Activated CD4-positive, alpha-beta T cell treated with anti-CD3 and anti-CD28 coated beads, Interleukin-2, amount 10 ng/mL, durations not matched to agents 24 days and 14 days (primary cell): ENCODE data around the gene SBF2. TPM values are rescaled to one million over a fixed set of nuclear protein-coding genes. Genes with fewer than 3 reads are reported as not detected.
"Not testable (repeated sequence)": the region's sequence is repeated elsewhere in the genome, so short reads cannot be mapped to it uniquely, and the experiment has no call there.

Experiments used
- DNase-seq: peaks from one replicate; pipeline ENCODE4 v3.0.0; 2022
- H3K27ac Mint-ChIP-seq: one replicate; pipeline ENCODE4 v1.8.0; 2022; ENCODE audit warnings: mild to moderate bottlenecking, mixed read lengths
- H3K27me3 Mint-ChIP-seq: one replicate; pipeline ENCODE4 v1.8.0; 2022; ENCODE audit warnings: mixed read lengths
- H3K36me3 Mint-ChIP-seq: one replicate; pipeline ENCODE4 v1.8.0; 2022; ENCODE audit warnings: low read depth, mild to moderate bottlenecking, mixed read lengths
- H3K4me1 Mint-ChIP-seq: one replicate; pipeline ENCODE4 v1.8.0; 2021; ENCODE audit warnings: mixed read lengths
- H3K4me3 Mint-ChIP-seq: one replicate; pipeline ENCODE4 v1.8.0; 2022; ENCODE audit warnings: mild to moderate bottlenecking, moderate library complexity, mixed read lengths
- H3K9me3 Mint-ChIP-seq: one replicate; pipeline ENCODE4 v1.8.0; 2021; ENCODE audit warnings: mixed read lengths
- intact Hi-C: fragments of 100-400 bp; cut with micrococcal nuclease; formaldehyde crosslinking; loops from one replicate; pipeline ENCODE4 v1.15.1; 2023
- total RNA-seq: library from RNA; stranded (reverse); gene quantifications from 2 replicates; pipeline ENCODE4 v1.2.3, GENCODE V29; 2022

Gene SBF2
- total RNA-seq, 1 donor from 2014 or later = 9.1 TPM

- H3K27me3 Mint-ChIP-seq, intact Hi-C loops, H3K27ac Mint-ChIP-seq, H3K4me3 Mint-ChIP-seq, H3K36me3 Mint-ChIP-seq, H3K4me1 Mint-ChIP-seq: not testable (repeated sequence)
- peak; percentile 56 for DNase-seq
- H3K9me3 Mint-ChIP-seq = peaks cover 29% of the 10 kb centered on the region
Measured at GRCh38 chr11:9930562-9931331, 363.3 kb downstream of the SBF2 start.

- Mint-ChIP-seq H3K36me3 (no peaks in the 10 kb centered on the region), H3K4me1 (peaks cover 3% of the 10 kb centered on the region), H3K9me3 (peaks cover 15% of the 10 kb centered on the region), H3K4me3 (no peak overlapping the region), H3K27me3 (no peaks in the 10 kb centered on the region), H3K27ac (no peak overlapping the region)
- no peak for DNase-seq
- intact Hi-C loops = no loop called here
Measured at GRCh38 chr11:9927670-9928069, 366.3 kb downstream of the SBF2 start.

DNA sequence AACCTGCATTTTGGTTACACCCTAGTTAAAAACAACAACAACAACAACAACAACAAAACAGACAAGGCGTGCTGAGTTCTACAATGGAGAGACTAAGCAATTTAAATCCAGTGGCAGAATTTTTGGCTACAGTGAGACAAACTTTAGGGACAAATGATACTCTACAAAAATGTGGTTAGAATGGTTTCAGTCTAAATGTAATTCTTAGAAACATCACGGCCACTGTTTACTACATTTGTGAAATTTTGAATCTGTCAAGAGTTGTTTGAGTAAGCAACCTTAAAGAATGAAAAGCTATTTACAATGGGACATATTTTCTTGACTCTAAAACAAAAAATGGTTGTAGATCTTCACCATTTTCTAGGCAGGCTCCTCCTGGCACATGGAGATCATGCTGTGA lies 370.7 kb downstream of the SBF2 start:
- peak; percentile 30 for DNase-seq
- H3K27me3 Mint-ChIP-seq = no peaks in the 10 kb centered on the region
- H3K4me3 Mint-ChIP-seq = no peak overlapping the region
- intact Hi-C loops = no loop called here
- H3K36me3 Mint-ChIP-seq = no peaks in the 10 kb centered on the region
- H3K9me3 Mint-ChIP-seq = no peaks in the 10 kb centered on the region
- H3K4me1 Mint-ChIP-seq = peaks cover 3% of the 10 kb centered on the region
- no peak overlapping the region for H3K27ac Mint-ChIP-seq

DNA sequence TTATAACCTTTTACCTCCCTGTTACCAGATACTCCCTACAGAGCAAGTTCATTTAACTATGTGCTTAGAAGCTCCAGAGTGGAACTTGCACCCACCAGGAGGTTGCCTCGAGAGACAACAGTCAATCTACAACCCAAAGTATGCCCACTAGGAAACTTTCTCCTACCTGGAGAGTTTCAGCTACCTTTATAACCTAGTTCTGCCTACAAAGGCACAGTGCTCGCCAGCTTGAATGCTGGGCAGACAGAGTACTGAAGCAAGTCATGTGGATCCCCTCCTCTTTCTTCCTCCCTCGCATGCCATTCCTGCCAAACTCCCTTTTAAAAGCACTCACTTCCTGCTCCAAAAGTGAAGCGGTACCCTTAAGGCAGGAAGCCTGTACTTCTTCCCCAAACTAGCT lies 371.2 kb downstream of the SBF2 start:
- Mint-ChIP-seq H3K27me3 (no peaks in the 10 kb centered on the region), H3K36me3 (no peaks in the 10 kb centered on the region), H3K4me1 (peaks cover 3% of the 10 kb centered on the region), H3K4me3 (no peak overlapping the region), H3K9me3 (no peaks in the 10 kb centered on the region), H3K27ac (no peak overlapping the region)
- peak; percentile 29 for DNase-seq
- intact Hi-C loops = no loop called here

DNA sequence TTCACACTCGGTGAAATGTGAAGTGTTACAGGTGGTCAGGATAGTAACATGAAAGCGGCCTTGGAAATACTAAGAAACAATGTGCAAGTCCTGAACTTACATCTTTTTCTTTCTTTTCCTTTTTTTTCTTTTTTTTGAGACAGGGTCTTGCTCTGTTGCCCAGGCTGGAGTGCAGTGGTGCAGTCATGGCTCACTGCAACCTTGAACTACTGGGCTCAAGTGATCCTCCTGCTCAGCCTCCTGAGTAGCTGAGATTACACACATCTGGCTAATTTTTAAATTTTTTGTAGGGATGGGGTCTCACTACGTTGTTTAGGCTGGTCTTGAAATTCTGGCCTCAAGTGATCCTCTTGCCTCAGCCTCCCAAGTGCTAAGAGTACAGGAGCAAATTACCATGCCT lies 377.5 kb downstream of the SBF2 start:
- Mint-ChIP-seq H3K27me3 (no peaks in the 10 kb centered on the region), H3K4me3 (no peak overlapping the region), H3K9me3 (no peaks in the 10 kb centered on the region), H3K36me3 (no peaks in the 10 kb centered on the region), H3K4me1 (no peaks in the 10 kb centered on the region), H3K27ac (no peak overlapping the region)
- no peak for DNase-seq
- intact Hi-C loops = no loop called here

- Mint-ChIP-seq H3K4me3 (no peak overlapping the region), H3K4me1 (no peaks in the 10 kb centered on the region), H3K36me3 (no peaks in the 10 kb centered on the region), H3K27me3 (no peaks in the 10 kb centered on the region), H3K27ac (no peak overlapping the region), H3K9me3 (no peaks in the 10 kb centered on the region)
- intact Hi-C loops = no loop called here
- DNase-seq = no peak
Measured at GRCh38 chr11:9914064-9914463, 380.0 kb downstream of the SBF2 start.

DNA sequence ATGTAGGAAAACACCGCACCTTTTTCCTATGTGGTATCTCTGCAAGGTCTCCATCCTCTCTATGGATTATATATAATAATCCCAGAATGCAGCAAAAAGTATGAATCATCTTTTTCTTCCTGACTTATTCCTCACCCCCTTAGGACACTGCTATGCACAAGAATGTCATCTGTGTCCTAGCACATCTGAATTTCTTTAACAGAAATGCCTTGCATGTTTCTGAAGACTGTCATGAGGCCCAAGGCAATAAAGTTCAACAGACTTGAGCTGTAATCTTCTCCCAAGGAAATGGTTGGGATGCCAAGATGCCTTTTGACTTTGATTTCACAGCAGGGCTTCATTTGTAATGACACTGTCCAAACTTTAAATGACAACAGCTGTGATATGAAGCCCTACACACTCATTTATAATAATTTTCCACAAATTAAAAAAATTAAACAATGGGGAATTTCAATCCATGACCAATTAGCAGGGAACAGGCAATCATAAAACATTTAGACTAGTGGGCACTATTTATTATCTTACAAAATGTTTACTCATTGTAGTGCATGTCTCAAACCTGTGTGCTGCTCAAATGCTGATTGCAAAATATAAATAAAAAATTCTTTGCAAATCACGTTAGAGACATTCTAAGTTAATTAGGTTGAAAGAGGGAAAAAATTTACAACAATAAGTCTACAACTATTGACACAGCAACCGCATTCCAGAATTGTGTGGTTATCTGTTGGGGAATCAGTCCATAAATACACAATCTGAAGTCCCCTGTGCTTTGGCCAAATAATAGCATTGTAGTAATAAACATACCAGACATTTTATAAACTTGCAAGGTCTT lies 387.8 kb downstream of the SBF2 start:
- H3K4me3 Mint-ChIP-seq = no peak overlapping the region
- H3K27ac Mint-ChIP-seq = no peak overlapping the region
- no peaks in the 10 kb centered on the region for H3K4me1 Mint-ChIP-seq
- no peaks in the 10 kb centered on the region for H3K27me3 Mint-ChIP-seq
- no peak for DNase-seq
- intact Hi-C loops = no loop called here
- H3K36me3 Mint-ChIP-seq = no peaks in the 10 kb centered on the region
- no peaks in the 10 kb centered on the region for H3K9me3 Mint-ChIP-seq

GRCh38 chr11:9905501-9905951 lies 388.5 kb downstream of the SBF2 start:
- no peaks in the 10 kb centered on the region for H3K27me3 Mint-ChIP-seq
- no peaks in the 10 kb centered on the region for H3K9me3 Mint-ChIP-seq
- intact Hi-C loops = no loop called here
- no peaks in the 10 kb centered on the region for H3K4me1 Mint-ChIP-seq
- no peak overlapping the region for H3K4me3 Mint-ChIP-seq
- H3K27ac Mint-ChIP-seq = no peak overlapping the region
- no peak for DNase-seq
- H3K36me3 Mint-ChIP-seq = no peaks in the 10 kb centered on the region

- Mint-ChIP-seq H3K36me3 (no peaks in the 10 kb centered on the region), H3K9me3 (no peaks in the 10 kb centered on the region), H3K4me3 (no peak overlapping the region), H3K27ac (no peak overlapping the region), H3K4me1 (peaks cover 2% of the 10 kb centered on the region), H3K27me3 (peaks cover 3% of the 10 kb centered on the region)
- DNase-seq = no peak
- intact Hi-C loops = no loop called here
Measured at GRCh38 chr11:9903579-9903978, 390.4 kb downstream of the SBF2 start.

GRCh38 chr11:9901943-9902342 lies 392.1 kb downstream of the SBF2 start:
- H3K4me1 Mint-ChIP-seq = peaks cover 2% of the 10 kb centered on the region
- no peak overlapping the region for H3K4me3 Mint-ChIP-seq
- intact Hi-C loops = no loop called here
- H3K36me3 Mint-ChIP-seq = no peaks in the 10 kb centered on the region
- DNase-seq = no peak
- peaks cover 3% of the 10 kb centered on the region for H3K27me3 Mint-ChIP-seq
- H3K9me3 Mint-ChIP-seq = no peaks in the 10 kb centered on the region
- H3K27ac Mint-ChIP-seq = no peak overlapping the region

- H3K9me3 Mint-ChIP-seq, H3K4me1 Mint-ChIP-seq, intact Hi-C loops, H3K4me3 Mint-ChIP-seq, H3K36me3 Mint-ChIP-seq, DNase-seq, H3K27me3 Mint-ChIP-seq, H3K27ac Mint-ChIP-seq: not testable (repeated sequence)
Measured at GRCh38 chr11:9900253-9900652, 393.8 kb downstream of the SBF2 start.

- no peak overlapping the region for H3K4me3 Mint-ChIP-seq
- H3K36me3 Mint-ChIP-seq = peaks cover 2% of the 10 kb centered on the region
- H3K4me1 Mint-ChIP-seq = peaks cover 2% of the 10 kb centered on the region
- H3K9me3 Mint-ChIP-seq = no peaks in the 10 kb centered on the region
- intact Hi-C loops = no loop called here
- H3K27ac Mint-ChIP-seq = no peak overlapping the region
- H3K27me3 Mint-ChIP-seq = peaks cover 3% of the 10 kb centered on the region
- DNase-seq = no peak
Measured at GRCh38 chr11:9899676-9900075, 394.3 kb downstream of the SBF2 start.

DNA sequence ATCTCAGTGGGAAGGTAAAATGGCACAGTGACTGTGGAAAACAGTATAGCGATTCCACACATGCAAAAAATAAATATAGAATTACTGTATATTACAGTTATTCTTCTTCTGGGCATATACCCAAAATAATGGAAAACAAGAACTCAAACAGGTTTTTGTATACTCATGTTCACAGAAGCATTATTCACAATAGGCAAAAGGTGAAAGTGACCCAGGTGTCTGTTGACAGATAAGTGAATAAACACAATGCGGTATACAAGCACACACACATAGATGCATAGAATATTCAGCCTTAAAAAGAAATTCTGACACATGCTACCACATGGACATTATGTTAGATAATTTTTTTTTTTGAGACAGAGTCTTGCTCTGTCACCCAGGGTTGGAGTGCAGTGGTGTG lies 397.1 kb downstream of the SBF2 start:
- intact Hi-C loops = no loop called here
- Mint-ChIP-seq H3K27me3 (peaks cover 3% of the 10 kb centered on the region), H3K4me1 (peaks cover 2% of the 10 kb centered on the region)

GRCh38 chr11:9895006-9895405 lies 399.0 kb downstream of the SBF2 start:
- Mint-ChIP-seq H3K36me3 (peaks cover 2% of the 10 kb centered on the region), H3K27me3 (no peaks in the 10 kb centered on the region), H3K4me3 (no peak overlapping the region), H3K4me1 (peaks cover 5% of the 10 kb centered on the region), H3K9me3 (no peaks in the 10 kb centered on the region), H3K27ac (no peak overlapping the region)
- intact Hi-C loops = no loop called here
- no peak for DNase-seq

More for the DNA sequence above, 397.1 kb downstream of the SBF2 start:
- no peaks in the 10 kb centered on the region for H3K9me3 Mint-ChIP-seq
- no peak overlapping the region for H3K4me3 Mint-ChIP-seq
- H3K27ac Mint-ChIP-seq = no peak overlapping the region
- DNase-seq = no peak
- peaks cover 2% of the 10 kb centered on the region for H3K36me3 Mint-ChIP-seq
